ENCODE measurements around the gene DGKK. TPM values are rescaled to one million over a fixed set of nuclear protein-coding genes. Genes with fewer than 3 reads are reported as not detected.

The DGKK gene
- polyA plus RNA-seq (2013) = not detected

- Histone ChIP-seq H3K27me3 (replicated peaks in 2 of 5; ENCODE audit: control insufficient read depth in 4 of 5, insufficient read depth in 5 of 5, low read length in 4 of 5) (peaks cover 13 to 94% (median 41%) of the 10 kb centered on the region in 5 experiments), H3K9me3 (ENCODE audit: control extremely low read depth in 1 of 5, control insufficient read depth in 4 of 5, insufficient read depth in 2 of 5, low read depth in 1 of 5, low read length in 4 of 5) (peaks cover 0 to 11% (median 0%) of the 10 kb centered on the region in 5 experiments), H3K27ac (ENCODE audit: insufficient read depth in 1 of 2, low read depth in 1 of 2, low read length in 2 of 2, poor library complexity in 1 of 2, severe bottlenecking in 2 of 2) (no peak within 1 kb of the TSS), H3K4me1 (ENCODE audit: control extremely low read depth in 1 of 4, control insufficient read depth in 4 of 4, insufficient read depth in 4 of 4, low read length in 3 of 4) (peaks cover 0 to 15% (median 7%) of the 10 kb centered on the region in 4 experiments), H3K4me3 (ENCODE audit: control insufficient read depth in 1 of 7, extremely low read depth in 1 of 7, insufficient read depth in 4 of 7, low read depth in 2 of 7, low read length in 6 of 7) (peak within 1 kb of the TSS in 3 of 7 experiments; percentile 7 to 45 (median 34)), H3K36me3 (ENCODE audit: control insufficient read depth in 4 of 4, insufficient read depth in 4 of 4, low read length in 3 of 4) (no peaks in the 10 kb centered on the region)
- DNase-seq = peak in 2 of 3 donors; percentile 35 to 43
- CTCF ChIA-PET = no interaction called here
- POLR2A ChIA-PET = no interaction called here
- WGBS (ENCODE audit: insufficient coverage) = 31% methylated on average over 50 of the region's 59 CpGs
Measured at GRCh38 chrX:50470103-50471031, at the start of gene DGKK. TSS of gene DGKK (minus strand) at chrX:50470825. CDS start at chrX:50470678, 147 bp downstream.

- Histone ChIP-seq H3K27ac (ENCODE audit: insufficient read depth in 1 of 2, low read depth in 1 of 2, low read length in 2 of 2, poor library complexity in 1 of 2, severe bottlenecking in 2 of 2) (no peak overlapping the region), H3K4me1 (ENCODE audit: control extremely low read depth in 1 of 4, control insufficient read depth in 4 of 4, insufficient read depth in 4 of 4, low read length in 3 of 4) (no peaks in the 10 kb centered on the region), H3K4me3 (ENCODE audit: control insufficient read depth in 1 of 7, extremely low read depth in 1 of 7, insufficient read depth in 4 of 7, low read depth in 2 of 7, low read length in 6 of 7) (no peak overlapping the region), H3K36me3 (ENCODE audit: control insufficient read depth in 4 of 4, insufficient read depth in 4 of 4, low read length in 3 of 4) (no peaks in the 10 kb centered on the region), H3K9me3 (ENCODE audit: control extremely low read depth in 1 of 5, control insufficient read depth in 4 of 5, insufficient read depth in 2 of 5, low read depth in 1 of 5, low read length in 4 of 5) (no peaks in the 10 kb centered on the region), H3K27me3 (replicated peaks in 2 of 5; ENCODE audit: control insufficient read depth in 4 of 5, insufficient read depth in 5 of 5, low read length in 4 of 5) (peaks cover 0 to 3% (median 0%) of the 10 kb centered on the region in 5 experiments)
- 71% methylated on average over 1 of the region's 7 CpGs for WGBS (ENCODE audit: insufficient coverage)
- ChIA-PET POLR2A (no interaction called here), CTCF (no interaction called here)
- no peak for DNase-seq
Measured at GRCh38 chrX:50514811-50515210, 44.2 kb upstream of the DGKK start.

- CTCF ChIA-PET = no interaction called here
- no peaks in the 10 kb centered on the region for H3K4me1 ChIP-seq (ENCODE audit: control extremely low read depth in 1 of 4, control insufficient read depth in 4 of 4, insufficient read depth in 4 of 4, low read length in 3 of 4)
- H3K27me3 ChIP-seq (replicated peaks in 2 of 5; ENCODE audit: control insufficient read depth in 4 of 5, insufficient read depth in 5 of 5, low read length in 4 of 5) = peaks cover 0 to 8% (median 0%) of the 10 kb centered on the region in 5 experiments
- POLR2A ChIA-PET = no interaction called here
- no peak overlapping the region for H3K27ac ChIP-seq (ENCODE audit: insufficient read depth in 1 of 2, low read depth in 1 of 2, low read length in 2 of 2, poor library complexity in 1 of 2, severe bottlenecking in 2 of 2)
- 61% methylated on average over 2 of the region's 3 CpGs for WGBS (ENCODE audit: insufficient coverage)
- no peaks in the 10 kb centered on the region for H3K36me3 ChIP-seq (ENCODE audit: control insufficient read depth in 4 of 4, insufficient read depth in 4 of 4, low read length in 3 of 4)
- no peak for DNase-seq
- no peak overlapping the region for H3K4me3 ChIP-seq (ENCODE audit: control insufficient read depth in 1 of 7, extremely low read depth in 1 of 7, insufficient read depth in 4 of 7, low read depth in 2 of 7, low read length in 6 of 7)
- H3K9me3 ChIP-seq (ENCODE audit: control extremely low read depth in 1 of 5, control insufficient read depth in 4 of 5, insufficient read depth in 2 of 5, low read depth in 1 of 5, low read length in 4 of 5) = no peaks in the 10 kb centered on the region
Measured at GRCh38 chrX:50497114-50497513, 26.5 kb upstream of the DGKK start.

- Histone ChIP-seq H3K9me3 (ENCODE audit: control extremely low read depth in 1 of 5, control insufficient read depth in 4 of 5, insufficient read depth in 2 of 5, low read depth in 1 of 5, low read length in 4 of 5) (no peaks in the 10 kb centered on the region), H3K4me1 (ENCODE audit: control extremely low read depth in 1 of 4, control insufficient read depth in 4 of 4, insufficient read depth in 4 of 4, low read length in 3 of 4) (no peaks in the 10 kb centered on the region), H3K36me3 (ENCODE audit: control insufficient read depth in 4 of 4, insufficient read depth in 4 of 4, low read length in 3 of 4) (no peaks in the 10 kb centered on the region), H3K27me3 (replicated peaks in 2 of 5; ENCODE audit: control insufficient read depth in 4 of 5, insufficient read depth in 5 of 5, low read length in 4 of 5) (peaks cover 0 to 8% (median 0%) of the 10 kb centered on the region in 5 experiments), H3K27ac (ENCODE audit: insufficient read depth in 1 of 2, low read depth in 1 of 2, low read length in 2 of 2, poor library complexity in 1 of 2, severe bottlenecking in 2 of 2) (no peak overlapping the region), H3K4me3 (ENCODE audit: control insufficient read depth in 1 of 7, extremely low read depth in 1 of 7, insufficient read depth in 4 of 7, low read depth in 2 of 7, low read length in 6 of 7) (no peak overlapping the region)
- CTCF ChIA-PET = no interaction called here
- WGBS (ENCODE audit: insufficient coverage) = 67% methylated on average over 1 of the region's 1 CpG
- DNase-seq = no peak
- POLR2A ChIA-PET = no interaction called here
Measured at GRCh38 chrX:50495616-50496015, 25.0 kb upstream of the DGKK start.

- Histone ChIP-seq H3K36me3 (ENCODE audit: control insufficient read depth in 4 of 4, insufficient read depth in 4 of 4, low read length in 3 of 4) (no peaks in the 10 kb centered on the region), H3K4me1 (ENCODE audit: control extremely low read depth in 1 of 4, control insufficient read depth in 4 of 4, insufficient read depth in 4 of 4, low read length in 3 of 4) (no peaks in the 10 kb centered on the region), H3K4me3 (ENCODE audit: control insufficient read depth in 1 of 7, extremely low read depth in 1 of 7, insufficient read depth in 4 of 7, low read depth in 2 of 7, low read length in 6 of 7) (no peak overlapping the region), H3K27me3 (replicated peaks in 2 of 5; ENCODE audit: control insufficient read depth in 4 of 5, insufficient read depth in 5 of 5, low read length in 4 of 5) (peaks cover 0 to 5% (median 0%) of the 10 kb centered on the region in 5 experiments), H3K9me3 (ENCODE audit: control extremely low read depth in 1 of 5, control insufficient read depth in 4 of 5, insufficient read depth in 2 of 5, low read depth in 1 of 5, low read length in 4 of 5) (no peaks in the 10 kb centered on the region), H3K27ac (ENCODE audit: insufficient read depth in 1 of 2, low read depth in 1 of 2, low read length in 2 of 2, poor library complexity in 1 of 2, severe bottlenecking in 2 of 2) (no peak overlapping the region)
- 91% methylated on average over 2 of the region's 2 CpGs for WGBS (ENCODE audit: insufficient coverage)
- ChIA-PET POLR2A (no interaction called here), CTCF (no interaction called here)
- no peak for DNase-seq
Measured at GRCh38 chrX:50492720-50493119, 22.1 kb upstream of the DGKK start.

GRCh38 chrX:50484662-50485061 is 14.0 kb upstream of the DGKK start:
- ChIA-PET CTCF (no interaction called here), POLR2A (no interaction called here)
- H3K36me3 ChIP-seq (ENCODE audit: control insufficient read depth in 4 of 4, insufficient read depth in 4 of 4, low read length in 3 of 4) = no peaks in the 10 kb centered on the region
- H3K4me1 ChIP-seq (ENCODE audit: control extremely low read depth in 1 of 4, control insufficient read depth in 4 of 4, insufficient read depth in 4 of 4, low read length in 3 of 4) = peaks cover 0 to 5% (median 1%) of the 10 kb centered on the region in 4 experiments
- H3K4me3 ChIP-seq (ENCODE audit: control insufficient read depth in 1 of 7, extremely low read depth in 1 of 7, insufficient read depth in 4 of 7, low read depth in 2 of 7, low read length in 6 of 7) = no peak overlapping the region
- WGBS (ENCODE audit: insufficient coverage) = no CpG with 5 or more reads among the region's 1 CpG
- no peak overlapping the region for H3K27ac ChIP-seq (ENCODE audit: insufficient read depth in 1 of 2, low read depth in 1 of 2, low read length in 2 of 2, poor library complexity in 1 of 2, severe bottlenecking in 2 of 2)
- H3K27me3 ChIP-seq (replicated peaks in 2 of 5; ENCODE audit: control insufficient read depth in 4 of 5, insufficient read depth in 5 of 5, low read length in 4 of 5) = peaks cover 0 to 3% (median 0%) of the 10 kb centered on the region in 5 experiments
- H3K9me3 ChIP-seq (ENCODE audit: control extremely low read depth in 1 of 5, control insufficient read depth in 4 of 5, insufficient read depth in 2 of 5, low read depth in 1 of 5, low read length in 4 of 5) = peaks cover 0 to 1% (median 0%) of the 10 kb centered on the region in 5 experiments
- peak in 1 of 3 donors; percentile 11 for DNase-seq

- H3K4me3 ChIP-seq (ENCODE audit: control insufficient read depth in 1 of 7, extremely low read depth in 1 of 7, insufficient read depth in 4 of 7, low read depth in 2 of 7, low read length in 6 of 7) = no peak overlapping the region
- POLR2A ChIA-PET = no interaction called here
- no peaks in the 10 kb centered on the region for H3K36me3 ChIP-seq (ENCODE audit: control insufficient read depth in 4 of 4, insufficient read depth in 4 of 4, low read length in 3 of 4)
- peak in 1 of 3 donors; percentile 28 for DNase-seq
- peaks cover 0 to 1% (median 0%) of the 10 kb centered on the region in 5 experiments for H3K9me3 ChIP-seq (ENCODE audit: control extremely low read depth in 1 of 5, control insufficient read depth in 4 of 5, insufficient read depth in 2 of 5, low read depth in 1 of 5, low read length in 4 of 5)
- H3K4me1 ChIP-seq (ENCODE audit: control extremely low read depth in 1 of 4, control insufficient read depth in 4 of 4, insufficient read depth in 4 of 4, low read length in 3 of 4) = peaks cover 0 to 5% (median 1%) of the 10 kb centered on the region in 4 experiments
- no peak overlapping the region for H3K27ac ChIP-seq (ENCODE audit: insufficient read depth in 1 of 2, low read depth in 1 of 2, low read length in 2 of 2, poor library complexity in 1 of 2, severe bottlenecking in 2 of 2)
- CTCF ChIA-PET = no interaction called here
- 56% methylated on average over 1 of the region's 1 CpG for WGBS (ENCODE audit: insufficient coverage)
- peaks cover 0 to 3% (median 0%) of the 10 kb centered on the region in 5 experiments for H3K27me3 ChIP-seq (replicated peaks in 2 of 5; ENCODE audit: control insufficient read depth in 4 of 5, insufficient read depth in 5 of 5, low read length in 4 of 5)
Measured at GRCh38 chrX:50483283-50483682, 12.7 kb upstream of the DGKK start.

All from common myeloid progenitor, CD34-positive (primary cell).